Coronary artery (tissue), 2 donors: ENCODE results near the gene MDFIC.

Experiments used
- DNase-seq: peaks from one replicate; pipeline ENCODE4 v3.0.0-alpha.2; 2017; ENCODE audit warnings: low spot score
- H3K27ac ChIP-seq, 2 donors: fragments of 200-600 bp; sonication (generic); one replicate each; pipeline ENCODE4 v1.5.1; 2016 to 2019
- H3K4me3 ChIP-seq: fragments of 200-600 bp; sonication (generic); 2 replicates; pipeline ENCODE4 v1.5.1; 2016; ENCODE audit warnings: mild to moderate bottlenecking, moderate library complexity
- TF ChIP-seq, protein P1 (sequence below): fragments of 200-600 bp; sonication (generic); IDR thresholded peaks from one replicate; pipeline ENCODE4 v1.5.1; 2019; ENCODE audit warnings: antibody characterized with exemption

The MDFIC gene

DNA sequence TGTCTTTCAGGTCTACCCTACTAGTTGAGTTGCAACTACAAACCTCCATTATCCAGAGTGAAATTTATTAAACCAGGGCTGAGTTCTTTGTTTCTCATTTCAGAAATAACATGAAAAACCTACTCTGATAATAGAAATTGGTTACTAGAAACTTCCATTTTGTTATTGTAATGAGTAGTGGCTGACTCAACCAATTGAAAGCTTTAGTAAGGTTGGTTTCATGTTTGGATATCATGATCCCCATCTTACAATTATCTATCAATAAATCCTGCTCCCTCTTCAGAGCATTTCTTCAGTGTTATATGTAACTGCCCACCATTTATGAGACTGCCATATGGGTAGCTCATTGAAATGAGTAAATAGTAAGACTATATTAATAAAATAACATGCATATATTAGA lies 16.9 kb downstream of the MDFIC start:
- TF ChIP-seq, protein P1, sequence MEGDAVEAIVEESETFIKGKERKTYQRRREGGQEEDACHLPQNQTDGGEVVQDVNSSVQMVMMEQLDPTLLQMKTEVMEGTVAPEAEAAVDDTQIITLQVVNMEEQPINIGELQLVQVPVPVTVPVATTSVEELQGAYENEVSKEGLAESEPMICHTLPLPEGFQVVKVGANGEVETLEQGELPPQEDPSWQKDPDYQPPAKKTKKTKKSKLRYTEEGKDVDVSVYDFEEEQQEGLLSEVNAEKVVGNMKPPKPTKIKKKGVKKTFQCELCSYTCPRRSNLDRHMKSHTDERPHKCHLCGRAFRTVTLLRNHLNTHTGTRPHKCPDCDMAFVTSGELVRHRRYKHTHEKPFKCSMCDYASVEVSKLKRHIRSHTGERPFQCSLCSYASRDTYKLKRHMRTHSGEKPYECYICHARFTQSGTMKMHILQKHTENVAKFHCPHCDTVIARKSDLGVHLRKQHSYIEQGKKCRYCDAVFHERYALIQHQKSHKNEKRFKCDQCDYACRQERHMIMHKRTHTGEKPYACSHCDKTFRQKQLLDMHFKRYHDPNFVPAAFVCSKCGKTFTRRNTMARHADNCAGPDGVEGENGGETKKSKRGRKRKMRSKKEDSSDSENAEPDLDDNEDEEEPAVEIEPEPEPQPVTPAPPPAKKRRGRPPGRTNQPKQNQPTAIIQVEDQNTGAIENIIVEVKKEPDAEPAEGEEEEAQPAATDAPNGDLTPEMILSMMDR, result no peak
- Histone ChIP-seq H3K4me3 (no peak overlapping the region), H3K27ac (no peak overlapping the region)
- no peak for DNase-seq

DNA sequence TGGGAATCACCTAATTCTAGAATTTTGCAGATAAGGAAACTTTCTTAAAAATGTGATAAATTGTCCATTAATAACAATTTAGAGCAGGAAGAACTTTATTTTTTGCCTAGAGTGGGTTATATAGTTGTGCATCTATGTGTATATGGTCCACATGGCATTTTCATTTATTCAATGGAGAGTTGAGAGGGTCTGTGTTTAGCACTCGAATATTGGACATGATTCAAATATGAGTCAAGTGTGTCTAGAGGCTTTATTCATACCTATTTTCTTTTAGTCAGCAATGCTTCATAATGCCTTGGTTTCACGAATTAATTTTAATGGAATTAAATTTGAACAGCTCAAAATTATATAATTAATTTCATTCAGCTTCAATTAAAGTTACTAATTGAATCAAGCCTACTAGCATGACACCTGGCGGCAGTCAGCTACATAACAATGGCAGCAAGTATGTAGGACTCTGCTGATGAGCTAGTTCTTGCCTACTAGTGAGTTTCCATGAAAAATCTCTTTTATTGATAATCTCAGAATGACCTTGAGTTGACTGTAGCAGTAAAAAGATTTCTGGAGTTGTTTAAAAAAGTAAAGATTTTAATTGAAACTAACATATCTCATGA lies 17.7 kb downstream of the MDFIC start:
- DNase-seq, result no peak
- no peak overlapping the region for H3K27ac ChIP-seq
- no peak overlapping the region for H3K4me3 ChIP-seq
- TF ChIP-seq, protein P1, result no peak

DNA sequence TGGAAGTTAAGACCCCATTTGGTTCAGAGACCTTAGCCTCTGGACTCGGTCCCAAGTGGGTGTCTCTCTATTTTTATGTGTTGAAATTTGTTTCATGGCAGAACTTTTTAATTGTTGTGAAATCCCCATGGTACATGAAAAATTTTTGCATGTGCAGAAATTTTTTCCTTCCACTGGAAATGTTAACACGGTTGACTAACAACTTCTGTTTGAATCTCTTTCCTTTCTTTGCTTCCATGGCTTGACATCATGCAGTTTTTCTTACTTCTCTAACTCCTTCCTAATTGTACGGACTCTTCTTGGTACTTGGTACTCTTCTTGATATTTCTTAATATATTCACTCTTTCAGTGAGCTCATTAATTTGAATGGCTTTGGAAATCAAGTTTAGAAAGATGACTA lies 18.3 kb downstream of the MDFIC start:
- no peak for DNase-seq
- Histone ChIP-seq H3K4me3 (no peak overlapping the region), H3K27ac (no peak overlapping the region)
- TF ChIP-seq, protein P1, result no peak

DNA sequence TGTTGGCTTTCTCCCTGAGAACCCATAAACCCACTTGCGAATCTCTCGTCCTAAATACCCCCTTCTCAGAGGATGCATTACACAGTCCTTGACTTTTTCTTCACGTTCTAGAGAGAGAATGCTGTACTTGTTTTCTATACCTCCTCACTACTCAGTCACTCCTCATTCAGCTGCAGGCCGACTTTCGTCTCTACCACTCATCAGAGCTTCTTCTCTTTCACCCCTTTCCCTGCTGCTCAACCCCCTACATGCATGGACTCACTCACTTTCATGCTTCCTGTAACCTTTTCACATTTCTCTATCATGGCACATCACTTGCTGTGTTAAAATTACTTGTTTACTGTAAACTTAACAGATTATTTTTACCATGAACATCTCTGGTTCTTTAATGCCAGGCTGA lies 19.8 kb downstream of the MDFIC start:
- DNase-seq, result no peak
- TF ChIP-seq, protein P1, result no peak
- H3K4me3 ChIP-seq, result no peak overlapping the region
- no peak overlapping the region for H3K27ac ChIP-seq

DNA sequence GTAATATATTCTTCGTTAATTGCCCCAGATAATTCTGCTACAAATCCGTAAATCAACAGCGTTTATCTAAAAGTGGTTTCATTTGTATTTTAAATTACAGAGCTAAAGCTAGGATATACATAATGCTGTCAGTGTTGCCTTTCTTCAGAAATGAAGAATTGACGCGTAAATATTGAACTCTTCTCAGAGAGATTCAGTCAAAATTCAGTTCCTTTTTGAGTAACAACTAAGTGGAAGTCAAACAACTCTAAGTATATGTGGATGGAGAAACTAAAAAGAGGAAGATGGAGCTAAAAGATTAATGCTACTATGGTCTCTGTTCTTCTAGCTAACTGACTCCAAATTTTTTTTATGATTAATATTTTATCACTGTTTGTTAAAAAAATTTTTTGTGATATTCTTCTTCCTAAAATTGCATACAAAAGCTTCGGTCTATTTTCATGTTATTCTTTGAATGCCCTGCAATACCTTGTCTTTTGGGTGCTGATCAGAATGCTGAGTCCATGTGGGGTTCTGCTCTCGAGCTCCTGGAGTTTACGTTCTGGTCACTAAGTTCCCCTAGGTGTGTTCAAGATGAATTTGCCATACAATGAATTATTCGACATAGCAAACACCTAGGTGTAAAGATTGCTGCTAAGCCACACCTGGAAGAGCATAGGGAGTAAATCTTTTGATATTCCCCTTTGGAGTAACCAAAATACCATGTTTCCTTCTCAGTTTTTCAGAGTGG lies 20.7 kb downstream of the MDFIC start:
- Histone ChIP-seq H3K4me3 (no peak overlapping the region), H3K27ac (no peak overlapping the region)
- DNase-seq, result no peak
- TF ChIP-seq, protein P1, result no peak

DNA sequence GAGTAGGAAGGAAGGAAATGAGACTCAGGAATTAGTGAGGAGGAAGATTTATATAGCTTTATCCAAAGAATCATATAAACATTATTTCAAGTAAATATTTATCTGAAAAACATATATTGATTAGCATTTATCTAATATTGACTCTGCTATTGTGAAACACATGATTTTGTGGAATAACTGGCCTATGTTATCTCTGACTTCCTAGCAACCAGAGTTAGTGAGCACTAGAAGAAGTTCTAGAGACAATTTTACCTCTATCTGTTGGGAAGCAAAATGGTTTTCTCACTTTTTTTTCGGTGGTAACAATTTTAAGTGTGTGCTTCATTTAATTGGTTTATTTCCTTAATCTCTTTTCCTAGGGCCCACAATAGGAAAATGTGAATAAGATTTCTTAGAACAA lies 21.6 kb downstream of the MDFIC start:
- H3K27ac ChIP-seq, result no peak overlapping the region
- TF ChIP-seq, protein P1, result no peak
- H3K4me3 ChIP-seq, result no peak overlapping the region
- no peak for DNase-seq
